B cell (primary cell): Measurements from ENCODE around the gene SCGB2B2. TPM values are rescaled to one million over a fixed set of nuclear protein-coding genes. Genes with fewer than 3 reads are reported as not detected.

Experiments used
- ATAC-seq: fragments of 200-7000 bp; cut with Tn5 transposase; one replicate; pipeline ENCODE4 v1.10.0; 2021; ENCODE audit warnings: low read depth, mild to moderate bottlenecking, moderate number of reproducible peaks, moderate library complexity
- CTCF ChIA-PET: fragments of 350-600 bp; sonication (Branson Sonifier 250); formaldehyde crosslinking; loops from one replicate; lab custom pipeline; 2021; ENCODE audit warnings: antibody characterized with exemption, inconsistent platforms; lab: Charles Lee
- POLR2A ChIA-PET: fragments of 350-600 bp; sonication (Branson Sonifier 250); formaldehyde crosslinking; loops from one replicate; lab custom pipeline; 2021; ENCODE audit warnings: antibody characterized with exemption; lab: Charles Lee
- DNase-seq: peaks from one replicate; pipeline ENCODE4 v3.0.0; 2013
- H2AFZ ChIP-seq: 2 replicates; pipeline ENCODE4 v1.6.1; 2012; ENCODE audit warnings: mild to moderate bottlenecking, low read depth, low read length; ENCODE audit not compliant: insufficient read depth, poor library complexity, severe bottlenecking
- H3K27ac ChIP-seq, 2 donors: 1 replicate in 1 of 2; 2 replicates in 1 of 2; pipeline ENCODE4 v1.5.1; 2012 to 2013; ENCODE audit warnings: low read length in 2 of 2, mild to moderate bottlenecking in 2 of 2, moderate library complexity in 1 of 2
- H3K27me3 ChIP-seq, 4 experiments: fragments of 200-600 bp in 1 of 4; sonication (generic) in 1 of 4; replicated peaks in 1 of 4; 1 replicate in 2 of 4; 2 replicates in 2 of 4; pipeline versions ENCODE4 v1.6.1 to v1.7.0; 2013 to 2016; ENCODE audit warnings: low read length in 3 of 4, mild to moderate bottlenecking in 2 of 4, mixed read lengths in 1 of 4, moderate library complexity in 1 of 4; ENCODE audit not compliant: insufficient read depth in 4 of 4, control insufficient read depth in 3 of 4; ENCODE audit errors: control extremely low read depth in 1 of 4
- H3K36me3 ChIP-seq, 2 experiments: replicated peaks in 1 of 2; 1 replicate in 1 of 2; 2 replicates in 1 of 2; pipeline versions ENCODE4 v1.6.1 to v1.7.1; 2013; ENCODE audit warnings: low read length in 1 of 2; ENCODE audit not compliant: insufficient read depth in 2 of 2, control insufficient read depth in 1 of 2; ENCODE audit errors: control extremely low read depth in 1 of 2, extremely low read depth in 1 of 2
- H3K4me1 ChIP-seq, 2 donors: fragments of 200-600 bp in 1 of 2; sonication (generic) in 1 of 2; 1 replicate in 1 of 2; 2 replicates in 1 of 2; pipeline versions ENCODE4 v1.5.1 to v1.6.1; 2013 to 2017; ENCODE audit warnings: low read length in 2 of 2; ENCODE audit not compliant: control insufficient read depth in 2 of 2, insufficient read depth in 2 of 2
- H3K4me2 ChIP-seq: replicated peaks from 2 replicates; pipeline ENCODE3; 2012; ENCODE audit warnings: mild to moderate bottlenecking, low read depth, low read length; ENCODE audit not compliant: poor library complexity, severe bottlenecking
- H3K4me3 ChIP-seq, 5 experiments: fragments of 200-600 bp in 1 of 5; sonication (generic) in 1 of 5; 1 replicate in 3 of 5; 2 replicates in 2 of 5; pipeline versions ENCODE4 v1.5.1 to v1.7.0; 2011 to 2016; ENCODE audit warnings: low read length in 4 of 5, mild to moderate bottlenecking in 4 of 5, low read depth in 2 of 5, control low read depth in 1 of 5, moderate library complexity in 1 of 5; ENCODE audit not compliant: insufficient read depth in 1 of 5; ENCODE audit errors: control extremely low read depth in 1 of 5, extremely low read depth in 1 of 5
- H3K79me2 ChIP-seq: fragments of 200-600 bp; sonication (generic); one replicate; pipeline ENCODE4 v1.6.0; 2016; ENCODE audit warnings: low read length; ENCODE audit not compliant: control insufficient read depth, insufficient read depth
- H3K9ac ChIP-seq: fragments of 200-600 bp; sonication (generic); 2 replicates; pipeline ENCODE4 v1.6.1; 2017; ENCODE audit warnings: mild to moderate bottlenecking, low read length, moderate library complexity
- H3K9me3 ChIP-seq, 3 donors: one replicate each; pipeline versions ENCODE4 v1.6.1 to v1.7.1; 2013; ENCODE audit warnings: low read length in 2 of 3; ENCODE audit not compliant: control insufficient read depth in 2 of 3, insufficient read depth in 1 of 3; ENCODE audit errors: control extremely low read depth in 1 of 3
- H4K20me1 ChIP-seq: 2 replicates; pipeline ENCODE4 v1.6.0; 2012; ENCODE audit warnings: mild to moderate bottlenecking, low read length; ENCODE audit not compliant: insufficient read depth, control insufficient read depth, poor library complexity, severe bottlenecking
- H3K27ac Mint-ChIP-seq: one replicate; pipeline ENCODE4 v1.8.0; 2021; ENCODE audit warnings: mixed read lengths
- H3K27me3 Mint-ChIP-seq: one replicate; pipeline ENCODE4 v1.8.0; 2021; ENCODE audit warnings: mixed read lengths
- H3K4me1 Mint-ChIP-seq: one replicate; pipeline ENCODE4 v1.8.0; 2021; ENCODE audit warnings: mixed read lengths
- H3K4me3 Mint-ChIP-seq: one replicate; pipeline ENCODE4 v1.8.0; 2021; ENCODE audit warnings: mixed read lengths
- H3K9me3 Mint-ChIP-seq: one replicate; pipeline ENCODE4 v1.8.0; 2022; ENCODE audit warnings: mixed read lengths; ENCODE audit not compliant: insufficient read depth
- CTCF ChIP-seq: fragments of 200-600 bp; IDR thresholded peaks from one replicate; pipeline ENCODE4 v1.8.0; 2022; ENCODE audit warnings: antibody characterized with exemption, mild to moderate bottlenecking
- EZH2 ChIP-seq: IDR thresholded peaks from 2 replicates; pipeline ENCODE4 v1.6.1; 2012; ENCODE audit warnings: borderline replicate concordance, low read depth, mild to moderate bottlenecking, moderate library complexity, low read length; ENCODE audit not compliant: insufficient read depth, poor library complexity, severe bottlenecking
- WGBS: methylation state at CpG from one replicate; pipeline ENCODE4 v1.1.5; 2013; ENCODE audit warnings: missing lambda C conversion rate; ENCODE audit not compliant: insufficient coverage; 5-methylcytosine and 5-hydroxymethylcytosine counted together
- intact Hi-C: fragments of 100-400 bp; cut with micrococcal nuclease; formaldehyde crosslinking; loops from one replicate; pipeline ENCODE4 v1.10.0; 2022
- polyA plus RNA-seq: library from polyadenylated mRNA; depleted of rRNA; stranded (reverse); fragments of >200 nt; gene quantifications from 2 replicates; pipeline ENCODE4 v1.2.3, GENCODE V29; 2012
- total RNA-seq, 2 donors: library from RNA; stranded (reverse); fragments of 120-200 nt in 1 of 2; gene quantifications; 1 replicate in 1 of 2; 2 replicates in 1 of 2; pipeline versions ENCODE4 v1.2.3 to v1.2.4, GENCODE V29; 2013 to 2022

The SCGB2B2 gene
- total and polyA plus RNA-seq, 2 donors (not counting 1 experiment from before 2014, with no cell fraction given), result 0.21 to 0.91 TPM

- Mint-ChIP-seq H3K27me3 (no peaks in the 10 kb centered on the region), H3K4me1 (peaks cover 9% of the 10 kb centered on the region), H3K9me3 (no peaks in the 10 kb centered on the region), H3K4me3 (no peak overlapping the region), H3K27ac (no peak overlapping the region)
- no peak for DNase-seq
- H3K79me2 ChIP-seq, result no peaks in the 10 kb centered on the region
- no peaks in the 10 kb centered on the region for H3K36me3 ChIP-seq
- intact Hi-C loops, result no loop called here
- peak overlapping the region; percentile 25 for H3K4me2 ChIP-seq
- ATAC-seq, result no peak
- H3K4me3 ChIP-seq, result no peak overlapping the region
- ChIA-PET POLR2A (no interaction called here), CTCF (no interaction called here)
- H3K27ac ChIP-seq, result no peak overlapping the region
- H2AFZ ChIP-seq, result no peak overlapping the region
- WGBS, result 97% methylated on average over 12 of the region's 17 CpGs
- H3K4me1 ChIP-seq, result peaks cover 0 to 5% of the 10 kb centered on the region in 2 donors
- no peaks in the 10 kb centered on the region for H3K9me3 ChIP-seq
- no peaks in the 10 kb centered on the region for H4K20me1 ChIP-seq
- H3K9ac ChIP-seq, result no peak overlapping the region
- no peak for TF ChIP-seq CTCF
- no peak for TF ChIP-seq EZH2
- no peaks in the 10 kb centered on the region for H3K27me3 ChIP-seq
These were observed 9.4 kb downstream of the SCGB2B2 start for GRCh38 chr19:34667349-34668076.

- intact Hi-C loops, result no loop called here
- H3K9ac ChIP-seq, result no peak overlapping the region
- DNase-seq (no peak), ATAC-seq (no peak)
- TF ChIP-seq EZH2, result no peak
- TF ChIP-seq CTCF, result no peak
- no peak overlapping the region for H3K4me2 ChIP-seq
- no peaks in the 10 kb centered on the region for H3K9me3 ChIP-seq
- Mint-ChIP-seq H3K27ac (no peak overlapping the region), H3K4me3 (no peak overlapping the region), H3K9me3 (no peaks in the 10 kb centered on the region), H3K27me3 (no peaks in the 10 kb centered on the region), H3K4me1 (peaks cover 9% of the 10 kb centered on the region)
- CTCF ChIA-PET, result no interaction called here
- H3K79me2 ChIP-seq, result no peaks in the 10 kb centered on the region
- H4K20me1 ChIP-seq, result no peaks in the 10 kb centered on the region
- H3K27me3 ChIP-seq, result no peaks in the 10 kb centered on the region
- H3K4me3 ChIP-seq, result no peak overlapping the region
- no peak overlapping the region for H3K27ac ChIP-seq
- POLR2A ChIA-PET, result no interaction called here
- H3K4me1 ChIP-seq, result peaks cover 0 to 5% of the 10 kb centered on the region in 2 donors
- no peaks in the 10 kb centered on the region for H3K36me3 ChIP-seq
- H2AFZ ChIP-seq, result no peak overlapping the region
- 93% methylated on average over 9 of the region's 9 CpGs for WGBS
These were observed 10.0 kb downstream of the SCGB2B2 start for GRCh38 chr19:34666958-34667265.
